ENCODE data around the gene OR2T3. TPM values are rescaled to one million over a fixed set of nuclear protein-coding genes. Genes with fewer than 3 reads are reported as not detected.
A peak's percentile ranks its signal among the peaks of the same experiment; 100 is the strongest.
"Not testable (repeated sequence)": the region's sequence is repeated elsewhere in the genome, so short reads cannot be mapped to it uniquely, and the experiment has no call there.

The OR2T3 gene
- total and polyA plus RNA-seq, 5 experiments from 2014 or later = not detected

- H3K4me3 Mint-ChIP-seq, H3K36me3 Mint-ChIP-seq, H3K9me3 Mint-ChIP-seq, H3K27ac Mint-ChIP-seq, POLR2A ChIA-PET, H3K4me1 Mint-ChIP-seq, H3K27me3 Mint-ChIP-seq, DNase-seq: not testable (repeated sequence)
- peak in 1 of 2 donors; percentile 35 for ATAC-seq
Observed at GRCh38 chr1:248448409-248449074, 24.6 kb upstream of the OR2T3 start.

DNA sequence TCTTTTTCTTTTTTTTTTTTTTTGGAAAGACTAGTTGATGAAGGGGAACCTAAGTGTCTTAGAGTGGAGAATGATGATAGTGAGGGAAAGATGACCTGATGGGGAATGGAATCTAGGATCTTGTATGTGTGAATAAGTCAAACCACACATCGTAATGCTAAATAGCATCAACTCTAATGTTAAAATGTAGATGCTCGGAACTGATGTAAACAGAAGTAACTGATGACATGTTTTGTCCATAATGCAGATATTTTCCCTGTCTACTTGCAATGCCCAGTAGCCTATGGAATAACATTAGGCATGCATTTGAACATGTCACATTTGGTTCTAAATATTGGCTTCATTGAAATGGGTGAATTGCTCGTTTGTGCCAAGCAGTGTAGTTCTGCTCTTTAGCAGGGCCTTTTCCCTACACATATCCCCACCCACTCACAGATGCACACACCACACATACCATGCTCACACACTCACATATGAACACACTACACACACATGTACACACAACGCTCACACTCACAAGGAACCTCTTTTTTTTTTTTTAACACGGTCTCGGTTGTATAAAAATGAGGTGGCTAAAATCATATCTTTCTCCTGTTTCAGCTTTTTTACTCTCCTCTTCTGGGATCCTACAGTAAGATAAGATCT is 23.2 kb upstream of the OR2T3 start:
- H3K4me1 Mint-ChIP-seq, DNase-seq, H3K27me3 Mint-ChIP-seq, H3K9me3 Mint-ChIP-seq, POLR2A ChIA-PET, H3K36me3 Mint-ChIP-seq, H3K27ac Mint-ChIP-seq, ATAC-seq, H3K4me3 Mint-ChIP-seq: not testable (repeated sequence)

GRCh38 chr1:248450466-248451145 is 22.5 kb upstream of the OR2T3 start:
- H3K27ac Mint-ChIP-seq, H3K27me3 Mint-ChIP-seq, H3K4me1 Mint-ChIP-seq, H3K36me3 Mint-ChIP-seq, DNase-seq, POLR2A ChIA-PET, ATAC-seq, H3K4me3 Mint-ChIP-seq, H3K9me3 Mint-ChIP-seq: not testable (repeated sequence)

GRCh38 chr1:248453619-248454018 is 19.5 kb upstream of the OR2T3 start:
- H3K36me3 Mint-ChIP-seq, ATAC-seq, POLR2A ChIA-PET, H3K4me3 Mint-ChIP-seq, H3K27me3 Mint-ChIP-seq, H3K27ac Mint-ChIP-seq, H3K4me1 Mint-ChIP-seq, DNase-seq, H3K9me3 Mint-ChIP-seq: not testable (repeated sequence)

GRCh38 chr1:248455045-248455444 is 18.1 kb upstream of the OR2T3 start:
- ATAC-seq, POLR2A ChIA-PET: not testable (repeated sequence)

GRCh38 chr1:248456635-248457034 is 16.5 kb upstream of the OR2T3 start:
- H3K4me1 Mint-ChIP-seq, H3K36me3 Mint-ChIP-seq, H3K4me3 Mint-ChIP-seq, H3K9me3 Mint-ChIP-seq, DNase-seq, POLR2A ChIA-PET, H3K27ac Mint-ChIP-seq, H3K27me3 Mint-ChIP-seq, ATAC-seq: not testable (repeated sequence)

More at GRCh38 chr1:248455045-248455444, 18.1 kb upstream of the OR2T3 start:
- H3K4me1 Mint-ChIP-seq, H3K27ac Mint-ChIP-seq, H3K27me3 Mint-ChIP-seq, H3K9me3 Mint-ChIP-seq, H3K4me3 Mint-ChIP-seq, DNase-seq, H3K36me3 Mint-ChIP-seq: not testable (repeated sequence)

DNA sequence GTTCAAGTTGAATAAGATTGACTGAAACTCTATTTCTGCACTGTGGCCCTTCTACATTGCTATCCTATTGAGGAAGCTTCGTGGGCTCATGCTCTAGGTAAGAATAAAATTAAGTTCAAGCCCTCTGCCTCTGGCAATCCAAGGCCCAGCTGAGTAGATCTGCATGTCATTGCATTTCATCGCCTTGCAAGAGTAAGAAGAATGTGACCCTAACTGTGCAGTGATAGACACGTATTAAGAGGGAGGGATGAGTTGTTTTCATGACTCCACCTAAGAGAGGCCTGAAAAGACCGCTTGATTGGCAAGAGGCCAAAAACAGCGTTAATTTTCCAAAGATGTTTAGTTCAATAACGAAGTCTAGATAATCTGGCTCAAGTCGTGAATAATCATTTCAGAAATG is 14.0 kb upstream of the OR2T3 start:
- ATAC-seq, H3K4me1 Mint-ChIP-seq, H3K27ac Mint-ChIP-seq, DNase-seq, H3K27me3 Mint-ChIP-seq, H3K4me3 Mint-ChIP-seq, POLR2A ChIA-PET: not testable (repeated sequence)
- Mint-ChIP-seq H3K9me3 (peaks cover 0 to 21% (median 11%) of the 10 kb centered on the region in 9 donors), H3K36me3 (peaks cover 0 to 25% (median 4%) of the 10 kb centered on the region in 3 donors)

DNA sequence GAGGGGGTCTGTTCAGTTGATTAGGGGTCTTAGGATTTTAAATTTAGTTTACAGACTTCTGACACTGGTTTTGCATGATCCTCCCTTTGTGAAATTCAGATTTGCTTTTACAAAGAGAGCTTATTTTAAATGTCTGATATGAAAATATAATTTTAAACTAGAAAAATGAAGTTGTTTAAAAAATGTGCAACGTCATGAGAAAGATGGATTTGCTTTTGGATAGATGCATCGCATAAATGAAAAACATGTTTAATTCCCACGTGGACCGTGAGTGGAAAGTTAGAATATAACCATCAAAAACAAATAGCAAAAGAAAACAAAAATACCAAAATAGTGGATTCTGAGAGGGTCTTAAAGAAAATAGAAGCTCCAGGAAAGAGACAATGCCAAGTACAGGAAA is 2.0 kb upstream of the OR2T3 start:
- Mint-ChIP-seq H3K36me3 (peaks cover 15 to 24% (median 19%) of the 10 kb centered on the region in 3 donors), H3K27ac (no peak overlapping the region), H3K4me1 (peaks cover 0 to 1% (median 0%) of the 10 kb centered on the region in 4 donors), H3K4me3 (no peak overlapping the region), H3K27me3 (peaks cover 0 to 1% (median 0%) of the 10 kb centered on the region in 5 donors), H3K9me3 (peaks cover 3 to 28% (median 14%) of the 10 kb centered on the region in 9 donors)
- no peak for ATAC-seq
- POLR2A ChIA-PET = no interaction called here
- no peak for DNase-seq

GRCh38 chr1:248472111-248472510 is 1.0 kb upstream of the OR2T3 start:
- Mint-ChIP-seq H3K9me3 (peaks cover 3 to 19% (median 14%) of the 10 kb centered on the region in 9 donors), H3K36me3 (peaks cover 10 to 21% (median 19%) of the 10 kb centered on the region in 3 donors), H3K27ac (peak overlapping the region in 1 of 10 donors; percentile 29)
- H3K27me3 Mint-ChIP-seq, DNase-seq, POLR2A ChIA-PET, H3K4me3 Mint-ChIP-seq, ATAC-seq, H3K4me1 Mint-ChIP-seq: not testable (repeated sequence)

GRCh38 chr1:248475660-248476059 is 2.5 kb downstream of the OR2T3 start:
- H3K36me3 Mint-ChIP-seq, H3K4me1 Mint-ChIP-seq, POLR2A ChIA-PET, H3K4me3 Mint-ChIP-seq, DNase-seq, H3K27me3 Mint-ChIP-seq, H3K9me3 Mint-ChIP-seq, H3K27ac Mint-ChIP-seq, ATAC-seq: not testable (repeated sequence)

DNA sequence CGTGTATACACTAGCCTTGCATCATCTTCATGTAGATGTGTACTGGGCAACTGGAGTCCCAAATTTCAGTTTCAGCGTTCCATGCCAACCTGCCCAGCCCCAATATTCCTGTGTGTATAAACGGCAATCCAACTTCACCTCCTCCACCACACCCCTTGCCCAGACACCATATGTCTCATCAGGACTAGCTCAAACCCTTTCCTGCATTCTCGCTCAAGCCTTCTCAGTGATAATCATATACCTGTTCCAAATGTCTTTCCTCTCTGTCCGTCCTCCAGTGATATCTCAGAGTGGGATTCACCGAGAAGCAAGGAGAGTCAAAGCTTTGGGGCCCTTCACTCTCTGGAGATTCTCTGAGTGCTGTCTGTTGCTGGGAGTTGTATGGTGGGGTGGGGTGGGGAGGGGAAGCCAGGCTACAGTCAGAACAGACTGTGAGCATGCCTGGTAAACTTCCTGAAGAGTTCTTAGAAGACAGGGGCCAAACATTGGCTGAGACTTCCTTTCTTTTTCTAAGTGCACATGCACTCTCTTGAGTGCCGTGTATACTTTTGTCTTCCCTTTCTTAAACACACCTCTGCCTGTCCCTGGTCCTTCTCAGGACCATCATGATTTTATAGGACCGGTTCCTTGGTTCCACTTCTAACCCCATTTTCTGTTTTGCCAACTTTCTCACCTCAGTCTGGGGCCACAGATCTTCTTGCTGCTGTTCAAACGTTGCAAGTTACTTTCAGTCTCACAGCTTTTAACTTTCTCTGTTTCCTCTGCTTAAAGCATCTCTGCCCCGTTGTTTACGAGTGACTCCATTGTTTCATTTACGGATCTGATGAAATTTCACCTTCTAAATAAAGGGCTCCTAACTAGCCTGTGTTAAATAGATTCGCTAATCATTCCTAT is 8.8 kb downstream of the OR2T3 start:
- H3K9me3 Mint-ChIP-seq, H3K27me3 Mint-ChIP-seq, POLR2A ChIA-PET, H3K36me3 Mint-ChIP-seq: not testable (repeated sequence)
- DNase-seq (peak in 8 of 10 donors; percentile 4 to 65 (median 34)), ATAC-seq (peak; percentile 86 to 88)
- H3K27ac Mint-ChIP-seq = peak overlapping the region; percentile 77 to 99 (median 98)
- H3K4me1 Mint-ChIP-seq = peaks cover 9 to 14% (median 10%) of the 10 kb centered on the region in 4 donors
- H3K4me3 Mint-ChIP-seq = peak overlapping the region; percentile 85 to 99 (median 92)

- H3K4me3 Mint-ChIP-seq, H3K27ac Mint-ChIP-seq, DNase-seq, H3K9me3 Mint-ChIP-seq, H3K4me1 Mint-ChIP-seq, H3K36me3 Mint-ChIP-seq, H3K27me3 Mint-ChIP-seq, ATAC-seq, POLR2A ChIA-PET: not testable (repeated sequence)
Observed at GRCh38 chr1:248488289-248488688, 15.1 kb downstream of the OR2T3 start, which contains the start of gene OR2T5. Gene OR2T5 (plus strand): TSS chr1:248488589. CDS start chr1:248488589, 0 bp downstream.
